Esophagus squamous epithelium (tissue), 5 donors: Measurements from ENCODE around the gene STK24. TPM values are rescaled to one million over a fixed set of nuclear protein-coding genes. Genes with fewer than 3 reads are reported as not detected.

ENCODE experiments used
- DNase-seq: peaks from one replicate; lab custom pipeline; 2025; lab: John Stamatoyannopoulos, UW
- H3K27ac ChIP-seq, 4 donors: fragments of 200-600 bp; sonication (generic); one replicate each; pipeline ENCODE4 v1.5.1; 2016 to 2019; ENCODE audit warnings: mild to moderate bottlenecking in 1 of 4
- H3K27me3 ChIP-seq, 4 donors: fragments of 200-600 bp; sonication (generic); 1 replicate in 3 of 4; 2 replicates in 1 of 4; pipeline versions ENCODE4 v1.5.1 to v1.6.0; 2017 to 2021; ENCODE audit warnings: antibody characterized with exemption in 1 of 4
- H3K36me3 ChIP-seq, 3 donors: fragments of 200-600 bp; sonication (generic); one replicate each; pipeline ENCODE4 v1.5.1; 2016 to 2019
- H3K4me1 ChIP-seq, 3 donors: fragments of 200-600 bp; sonication (generic); one replicate each; pipeline ENCODE4 v1.5.1; 2017 to 2019
- H3K4me3 ChIP-seq, 4 donors: fragments of 200-600 bp; sonication (generic); 1 replicate in 3 of 4; 2 replicates in 1 of 4; pipeline ENCODE4 v1.5.1; 2016 to 2019; ENCODE audit warnings: mild to moderate bottlenecking in 2 of 4, moderate library complexity in 1 of 4
- H3K9me3 ChIP-seq, 3 donors: fragments of 200-600 bp; sonication (generic); one replicate each; pipeline ENCODE4 v1.5.1; 2016 to 2019
- CTCF ChIP-seq, 6 experiments: fragments of 450-650 bp in 4 of 6; fragments of 200-600 bp in 2 of 6; sonication (generic) in 2 of 6; IDR thresholded peaks; one replicate each; pipeline ENCODE4 v1.5.1; 2016 to 2019; ENCODE audit warnings: antibody characterized with exemption in 6 of 6, mild to moderate bottlenecking in 4 of 6, moderate library complexity in 4 of 6
- POLR2A ChIP-seq, 4 donors: fragments of 450-650 bp; IDR thresholded peaks; one replicate each; pipeline ENCODE4 v1.6.1; 2017; ENCODE audit warnings: antibody characterized with exemption in 4 of 4, mild to moderate bottlenecking in 4 of 4, moderate library complexity in 3 of 4
- WGBS, 2 donors: methylation state at CpG; one replicate each; pipeline ENCODE4 v1.1.5; 2018; 5-methylcytosine and 5-hydroxymethylcytosine counted together
- intact Hi-C: fragments of 100-400 bp; cut with DNase I; formaldehyde crosslinking; loops from one replicate; pipeline ENCODE4 v1.15.0; 2022
- total RNA-seq, 4 donors: library from RNA; depleted of rRNA; stranded (reverse); fragments of >200 nt; gene quantifications; one replicate each; pipeline ENCODE4 v1.1.0, GENCODE V29; 2016
- donor health status: DM: yes; HTN: yes; CAD: no.

The STK24 gene
- total RNA-seq, 4 donors from 2014 or later, result 119 to 156 (median 130) TPM

GRCh38 chr13:98446234-98446621 is 130.7 kb downstream of the STK24 start:
- no peak for DNase-seq
- Histone ChIP-seq H3K4me3 (no peak overlapping the region), H3K9me3 (no peaks in the 10 kb centered on the region), H3K27me3 (no peaks in the 10 kb centered on the region), H3K27ac (peak overlapping the region in 3 of 4 donors; percentile 40 to 85 (median 62)), H3K4me1 (peaks cover 0 to 51% (median 20%) of the 10 kb centered on the region in 3 donors), H3K36me3 (peaks cover 0 to 53% (median 4%) of the 10 kb centered on the region in 3 donors)
- no peak for TF ChIP-seq CTCF (IDR thresholded peaks at IDR 0.05)
- no peak for TF ChIP-seq POLR2A (IDR thresholded peaks at IDR 0.05)
- intact Hi-C loops, result loop anchor here (5.0 kb wide), 2 partner anchors 206 to 226 kb away; no protein-coding TSS in a partner anchor
- WGBS, 2 donors, result 86% methylated on average over 3 of the region's 11 CpGs; no CpG with 5 or more reads in 1 of the 2 donors

- Histone ChIP-seq H3K27ac (peak overlapping the region; percentile 32 to 85 (median 51)), H3K36me3 (peaks cover 0 to 47% (median 3%) of the 10 kb centered on the region in 3 donors), H3K9me3 (no peaks in the 10 kb centered on the region), H3K4me1 (peaks cover 0 to 44% (median 16%) of the 10 kb centered on the region in 3 donors), H3K4me3 (peak overlapping the region in 1 of 4 donors; percentile 21), H3K27me3 (no peaks in the 10 kb centered on the region)
- WGBS, 2 donors, result 5 to 11% methylated on average over 2 to 8 of the region's 18 CpGs
- intact Hi-C loops, result loop anchor here (5.0 kb wide), 2 partner anchors 207 to 227 kb away; no protein-coding TSS in a partner anchor
- DNase-seq, result no peak
- TF ChIP-seq POLR2A (IDR thresholded peaks at IDR 0.05) (no peak), CTCF (IDR thresholded peaks at IDR 0.05) (peak; percentile 92 to 97 (median 94))
Observed at GRCh38 chr13:98445340-98446233, 131.3 kb downstream of the STK24 start.

- H3K4me3 ChIP-seq, result no peak overlapping the region
- H3K36me3 ChIP-seq, result peaks cover 0 to 37% (median 0%) of the 10 kb centered on the region in 3 donors
- H3K4me1 ChIP-seq, result peaks cover 0 to 32% (median 10%) of the 10 kb centered on the region in 3 donors
- WGBS, 2 donors, result 88 to 94% methylated on average over 11 to 16 of the region's 16 CpGs
- no peaks in the 10 kb centered on the region for H3K9me3 ChIP-seq
- H3K27me3 ChIP-seq, result no peaks in the 10 kb centered on the region
- no peak for TF ChIP-seq CTCF (IDR thresholded peaks at IDR 0.05)
- TF ChIP-seq POLR2A (IDR thresholded peaks at IDR 0.05), result no peak
- intact Hi-C loops, result no loop called here
- no peak for DNase-seq
- no peak overlapping the region for H3K27ac ChIP-seq
Observed at GRCh38 chr13:98444381-98444780, 132.5 kb downstream of the STK24 start.

GRCh38 chr13:98443800-98444325 is 133.0 kb downstream of the STK24 start:
- no peak overlapping the region for H3K4me3 ChIP-seq
- H3K9me3 ChIP-seq, result no peaks in the 10 kb centered on the region
- intact Hi-C loops, result no loop called here
- no peak overlapping the region for H3K27ac ChIP-seq
- peaks cover 0 to 37% (median 0%) of the 10 kb centered on the region in 3 donors for H3K36me3 ChIP-seq
- H3K4me1 ChIP-seq, result peaks cover 0 to 28% (median 10%) of the 10 kb centered on the region in 3 donors
- TF ChIP-seq POLR2A (IDR thresholded peaks at IDR 0.05) (no peak), CTCF (IDR thresholded peaks at IDR 0.05) (no peak)
- WGBS, 2 donors, result 65 to 79% methylated on average over 9 to 15 of the region's 21 CpGs
- no peaks in the 10 kb centered on the region for H3K27me3 ChIP-seq
- no peak for DNase-seq

- Histone ChIP-seq H3K4me3 (no peak overlapping the region), H3K9me3 (no peaks in the 10 kb centered on the region), H3K27ac (no peak overlapping the region), H3K4me1 (peaks cover 0 to 23% (median 10%) of the 10 kb centered on the region in 3 donors), H3K27me3 (no peaks in the 10 kb centered on the region), H3K36me3 (peaks cover 0 to 37% (median 0%) of the 10 kb centered on the region in 3 donors)
- DNase-seq, result no peak
- 19 to 20% methylated on average over 2 to 3 of the region's 11 CpGs for WGBS, 2 donors
- TF ChIP-seq CTCF (IDR thresholded peaks at IDR 0.05) (no peak), POLR2A (IDR thresholded peaks at IDR 0.05) (no peak)
- intact Hi-C loops, result no loop called here
Observed at GRCh38 chr13:98443329-98443728, 133.6 kb downstream of the STK24 start.
